Gastroesophageal sphincter (tissue), 3 donors: ENCODE measurements around the gene RPP25.

ENCODE experiments used
- EP300 ChIP-seq: sonication (generic); formaldehyde crosslinking; IDR thresholded peaks from one replicate; pipeline ENCODE4 v1.6.1; 2017; ENCODE audit warnings: antibody characterized with exemption, mild to moderate bottlenecking
- POLR2A ChIP-seq, 2 donors: fragments of 450-650 bp; IDR thresholded peaks; one replicate each; pipeline ENCODE4 v1.6.1; 2017; ENCODE audit warnings: antibody characterized with exemption in 2 of 2, mild to moderate bottlenecking in 2 of 2, moderate library complexity in 1 of 2
- POLR2AphosphoS5 ChIP-seq: sonication (generic); formaldehyde crosslinking; IDR thresholded peaks from one replicate; pipeline ENCODE4 v1.6.1; 2017; ENCODE audit warnings: antibody characterized with exemption
- TF ChIP-seq, protein P1 (sequence below), 4 experiments: fragments of 200-600 bp in 2 of 4; fragments of 450-650 bp in 2 of 4; sonication (generic) in 1 of 4; IDR thresholded peaks; one replicate each; pipeline ENCODE4 v1.5.1; 2017 to 2019; ENCODE audit warnings: antibody characterized with exemption in 4 of 4, mild to moderate bottlenecking in 2 of 4, moderate library complexity in 2 of 4

DNA sequence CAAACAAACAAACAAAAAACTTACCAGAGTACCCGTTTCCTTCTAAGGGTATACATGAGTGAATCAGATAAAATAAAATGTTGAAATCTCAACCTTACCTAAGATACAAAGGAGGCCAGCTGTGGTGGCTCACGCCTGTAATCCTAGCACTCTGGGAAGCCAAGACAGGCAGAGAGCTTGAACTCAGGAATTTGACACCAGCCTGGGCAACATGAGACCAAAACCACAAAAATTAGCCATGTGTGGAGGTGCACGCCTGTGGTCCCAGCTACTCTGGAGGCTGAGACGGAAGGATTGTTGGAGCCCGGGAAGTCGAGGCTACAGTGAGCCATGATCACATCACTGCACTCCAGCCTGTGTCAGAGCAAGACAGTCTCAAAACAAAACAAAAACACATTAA lies 38.9 kb downstream of the RPP25 start:
- no peak for TF ChIP-seq POLR2AphosphoS5
- TF ChIP-seq, protein P1, sequence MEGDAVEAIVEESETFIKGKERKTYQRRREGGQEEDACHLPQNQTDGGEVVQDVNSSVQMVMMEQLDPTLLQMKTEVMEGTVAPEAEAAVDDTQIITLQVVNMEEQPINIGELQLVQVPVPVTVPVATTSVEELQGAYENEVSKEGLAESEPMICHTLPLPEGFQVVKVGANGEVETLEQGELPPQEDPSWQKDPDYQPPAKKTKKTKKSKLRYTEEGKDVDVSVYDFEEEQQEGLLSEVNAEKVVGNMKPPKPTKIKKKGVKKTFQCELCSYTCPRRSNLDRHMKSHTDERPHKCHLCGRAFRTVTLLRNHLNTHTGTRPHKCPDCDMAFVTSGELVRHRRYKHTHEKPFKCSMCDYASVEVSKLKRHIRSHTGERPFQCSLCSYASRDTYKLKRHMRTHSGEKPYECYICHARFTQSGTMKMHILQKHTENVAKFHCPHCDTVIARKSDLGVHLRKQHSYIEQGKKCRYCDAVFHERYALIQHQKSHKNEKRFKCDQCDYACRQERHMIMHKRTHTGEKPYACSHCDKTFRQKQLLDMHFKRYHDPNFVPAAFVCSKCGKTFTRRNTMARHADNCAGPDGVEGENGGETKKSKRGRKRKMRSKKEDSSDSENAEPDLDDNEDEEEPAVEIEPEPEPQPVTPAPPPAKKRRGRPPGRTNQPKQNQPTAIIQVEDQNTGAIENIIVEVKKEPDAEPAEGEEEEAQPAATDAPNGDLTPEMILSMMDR (IDR thresholded peaks at IDR 0.05) = no peak
- no peak for TF ChIP-seq POLR2A (IDR thresholded peaks at IDR 0.05)
- TF ChIP-seq EP300 = no peak
